Tibial artery (tissue), 4 donors: Measurements from ENCODE around the gene CEBPG.

Experiments
- DNase-seq, 2 donors: peaks; one replicate each; pipeline ENCODE4 v3.0.0-alpha.2; 2019
- H3K27ac ChIP-seq, 2 donors: fragments of 200-600 bp; sonication (generic) in 1 of 2; 1 replicate in 1 of 2; 2 replicates in 1 of 2; pipeline ENCODE4 v1.5.1; 2018 to 2019; ENCODE audit warnings: mild to moderate bottlenecking in 1 of 2
- H3K27me3 ChIP-seq, 2 donors: fragments of 200-600 bp; sonication (generic) in 1 of 2; one replicate each; pipeline versions ENCODE4 v1.5.1 to v1.6.0; 2016 to 2019
- H3K36me3 ChIP-seq, 3 donors: fragments of 200-600 bp; sonication (generic) in 2 of 3; one replicate each; pipeline ENCODE4 v1.5.1; 2016 to 2019; ENCODE audit warnings: mild to moderate bottlenecking in 2 of 3
- H3K4me1 ChIP-seq, 4 donors: fragments of 200-600 bp; sonication (generic) in 2 of 4; 1 replicate in 3 of 4; 2 replicates in 1 of 4; pipeline ENCODE4 v1.5.1; 2016 to 2019
- H3K4me3 ChIP-seq, 2 donors: fragments of 200-600 bp; sonication (generic) in 1 of 2; 1 replicate in 1 of 2; 2 replicates in 1 of 2; pipeline ENCODE4 v1.5.1; 2018 to 2019; ENCODE audit warnings: mild to moderate bottlenecking in 2 of 2
- H3K9me3 ChIP-seq, 3 donors: fragments of 200-600 bp; sonication (generic) in 1 of 3; one replicate each; pipeline ENCODE4 v1.5.1; 2016 to 2019
- CTCF ChIP-seq, 2 experiments: fragments of 200-600 bp in 1 of 2; fragments of 450-650 bp in 1 of 2; IDR thresholded peaks; one replicate each; pipeline ENCODE4 v1.5.1; 2017 to 2019; ENCODE audit warnings: antibody characterized with exemption in 2 of 2, mild to moderate bottlenecking in 1 of 2, moderate library complexity in 1 of 2
- intact Hi-C: fragments of 100-400 bp; cut with DNase I; formaldehyde crosslinking; loops from one replicate; pipeline ENCODE4 v1.15.0; 2023; ENCODE audit warnings: low total_unique reads

The CEBPG gene

GRCh38 chr19:33396701-33397535 is 23.4 kb downstream of the CEBPG start:
- Histone ChIP-seq H3K4me1 (peaks cover 0 to 58% (median 37%) of the 10 kb centered on the region in 4 donors), H3K36me3 (peaks cover 0 to 15% (median 0%) of the 10 kb centered on the region in 3 donors), H3K9me3 (no peaks in the 10 kb centered on the region), H3K27me3 (no peaks in the 10 kb centered on the region), H3K27ac (no peak overlapping the region), H3K4me3 (no peak overlapping the region)
- intact Hi-C loops, result no loop called here
- DNase-seq, result peak in 1 of 2 donors; percentile 60
- no peak for TF ChIP-seq CTCF (IDR thresholded peaks at IDR 0.05)

GRCh38 chr19:33397536-33398360 is 24.2 kb downstream of the CEBPG start:
- peak; percentile 16 to 56 for DNase-seq
- Histone ChIP-seq H3K9me3 (no peaks in the 10 kb centered on the region), H3K27me3 (no peaks in the 10 kb centered on the region), H3K36me3 (peaks cover 0 to 15% (median 0%) of the 10 kb centered on the region in 3 donors), H3K4me1 (peaks cover 0 to 49% (median 33%) of the 10 kb centered on the region in 4 donors), H3K4me3 (no peak overlapping the region), H3K27ac (no peak overlapping the region)
- TF ChIP-seq CTCF (IDR thresholded peaks at IDR 0.05), result no peak
- intact Hi-C loops, result no loop called here

- Histone ChIP-seq H3K4me1 (peaks cover 0 to 42% (median 33%) of the 10 kb centered on the region in 4 donors), H3K9me3 (no peaks in the 10 kb centered on the region), H3K36me3 (peaks cover 0 to 15% (median 0%) of the 10 kb centered on the region in 3 donors), H3K27ac (no peak overlapping the region), H3K4me3 (no peak overlapping the region), H3K27me3 (no peaks in the 10 kb centered on the region)
- no peak for TF ChIP-seq CTCF (IDR thresholded peaks at IDR 0.05)
- intact Hi-C loops, result no loop called here
- peak; percentile 16 to 53 for DNase-seq
Observed at GRCh38 chr19:33398361-33399060, 25.0 kb downstream of the CEBPG start.

- peak; percentile 13 to 56 for DNase-seq
- Histone ChIP-seq H3K4me1 (peaks cover 0 to 35% (median 30%) of the 10 kb centered on the region in 4 donors), H3K27me3 (no peaks in the 10 kb centered on the region), H3K9me3 (no peaks in the 10 kb centered on the region), H3K27ac (no peak overlapping the region), H3K4me3 (no peak overlapping the region), H3K36me3 (peaks cover 0 to 15% (median 0%) of the 10 kb centered on the region in 3 donors)
- intact Hi-C loops, result no loop called here
- no peak for TF ChIP-seq CTCF (IDR thresholded peaks at IDR 0.05)
Observed at GRCh38 chr19:33399081-33399744, 25.7 kb downstream of the CEBPG start.
